Motor neuron (in vitro differentiated cells): ENCODE results near the gene KCND3. TPM values are rescaled to one million over a fixed set of nuclear protein-coding genes. Genes with fewer than 3 reads are reported as not detected.

ENCODE experiments used
- ATAC-seq, 8 experiments: fragments of 200-7000 bp; cut with Tn5 transposase; replicated peaks in 6 of 8; 2 replicates each; pipeline ENCODE4 v1.8.0; 2021; ENCODE audit warnings: mild to moderate bottlenecking in 8 of 8, moderate library complexity in 8 of 8
- H3K27ac ChIP-seq, 2 donors: fragments of 250-450 bp; sonication (Bioruptor Pico); 2 replicates each; pipeline ENCODE4 v1.9.0; 2021; ENCODE audit warnings: antibody characterized with exemption in 2 of 2, mild to moderate bottlenecking in 2 of 2, moderate library complexity in 1 of 2
- H3K4me1 ChIP-seq, 2 donors: fragments of 250-450 bp; sonication (Bioruptor Pico); replicated peaks in 1 of 2; 2 replicates each; pipeline ENCODE4 v1.6.1; 2021; ENCODE audit warnings: antibody characterized with exemption in 2 of 2, mild to moderate bottlenecking in 2 of 2, moderate library complexity in 1 of 2
- H3K4me3 ChIP-seq, 5 donors: fragments of 250-450 bp; sonication (Bioruptor Pico); 2 replicates each; pipeline ENCODE4 v1.9.0; 2021; ENCODE audit warnings: antibody characterized with exemption in 5 of 5, mild to moderate bottlenecking in 5 of 5, moderate library complexity in 4 of 5
- WGBS, 10 experiments: fragments of 450-650 bp; shearing (Covaris generic); methylation state at CpG; one replicate each; pipeline ENCODE4 v1.0.0; 2022; 5-methylcytosine and 5-hydroxymethylcytosine counted together
- in situ Hi-C, 9 experiments: fragments of 400-800 bp; cut with MboI; loops; one replicate each; pipeline ENCODE4 v1.15.0; 2021; ENCODE audit warnings: low sequenced_read_pairs in 9 of 9, low pct_unique_long_range_greater_than_20kb in 2 of 9; ENCODE audit not compliant: unreplicated experiment in 9 of 9
- total RNA-seq, 8 experiments: library from RNA; unstranded; fragments of 300-600 nt; gene quantifications; 2 replicates each; pipeline versions ENCODE4 v1.2.3 to v1.2.4, GENCODE V29; 2022

Gene KCND3
- total RNA-seq, 8 experiments from 2014 or later, result 1.3 to 31.5 (median 2.6) TPM

DNA sequence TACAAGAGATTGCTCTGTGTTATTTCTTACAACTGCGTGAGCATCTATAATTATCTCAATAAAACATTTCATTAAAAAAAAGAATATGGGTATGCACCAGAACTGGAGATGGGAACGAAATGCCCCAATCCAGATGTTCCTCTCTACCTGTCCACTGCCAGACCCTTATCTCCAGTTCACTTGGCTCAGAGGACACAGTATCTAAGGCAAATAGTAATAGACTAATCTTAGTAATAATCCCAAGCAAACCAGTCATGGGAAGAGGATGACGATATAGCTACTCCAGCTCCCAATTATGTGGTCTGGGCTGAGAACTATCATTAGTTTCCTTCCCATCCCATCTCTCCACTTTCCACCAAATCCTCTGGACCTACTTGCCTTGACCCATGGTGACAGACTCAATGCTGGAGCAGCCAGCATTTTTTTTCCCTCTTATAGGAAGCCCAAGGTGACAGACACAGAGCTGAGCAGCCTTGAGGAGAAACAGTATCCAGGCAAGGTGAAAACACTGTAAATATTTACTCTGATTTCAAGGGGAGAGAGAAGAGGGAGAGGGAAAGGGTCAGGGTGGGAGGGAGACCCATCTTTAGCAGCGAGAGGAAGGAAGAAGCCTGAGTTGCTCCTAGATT, 205.1 kb downstream of the KCND3 start:
- in situ Hi-C loops, result loop anchor here in 3 of 9 experiments (25.0 kb wide), 4 partner anchors 203 to 578 kb away; partner anchors contain the start of genes DENND2D (in 1 of the 3) and KCND3 (in 1 of the 3)
- ATAC-seq, result peak in 1 of 8 experiments; percentile 18
- Histone ChIP-seq H3K4me3 (no peak overlapping the region), H3K4me1 (peaks cover 0 to 6% of the 10 kb centered on the region in 2 donors), H3K27ac (no peak overlapping the region)
- 20 to 100% (median 67%) methylated on average over 1 to 4 of the region's 4 CpGs; no CpG with 5 or more reads in 1 of the 10 experiments for WGBS, 10 experiments

DNA sequence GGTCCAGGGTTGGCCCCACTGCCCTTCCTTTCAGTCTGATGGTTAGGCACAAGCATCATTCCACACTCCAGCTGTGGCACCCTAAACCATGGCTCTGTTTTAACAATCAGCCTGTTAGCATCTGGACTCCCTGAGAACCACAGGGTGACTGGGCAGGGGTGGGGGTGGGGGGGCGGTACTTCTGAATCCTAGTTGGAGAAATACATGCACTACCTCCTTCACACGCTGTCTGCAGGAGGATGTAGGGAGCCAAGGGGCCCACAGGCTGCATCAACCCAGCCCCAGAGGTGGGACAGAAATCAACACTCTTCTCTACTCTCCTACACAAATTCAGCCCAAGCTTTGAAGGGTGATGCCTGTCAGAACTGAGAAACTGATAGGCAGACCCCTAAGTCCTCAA, 209.9 kb downstream of the KCND3 start:
- ATAC-seq, result no peak
- in situ Hi-C loops, result loop anchor here in 3 of 9 experiments (25.0 kb wide), 4 partner anchors 208 to 583 kb away; partner anchors contain the start of genes DENND2D (in 1 of the 3) and KCND3 (in 1 of the 3)
- Histone ChIP-seq H3K4me1 (no peaks in the 10 kb centered on the region), H3K27ac (no peak overlapping the region), H3K4me3 (no peak overlapping the region)
- 60 to 80% methylated on average over 1 of the region's 2 CpGs; no CpG with 5 or more reads in 8 of the 10 experiments for WGBS, 10 experiments

DNA sequence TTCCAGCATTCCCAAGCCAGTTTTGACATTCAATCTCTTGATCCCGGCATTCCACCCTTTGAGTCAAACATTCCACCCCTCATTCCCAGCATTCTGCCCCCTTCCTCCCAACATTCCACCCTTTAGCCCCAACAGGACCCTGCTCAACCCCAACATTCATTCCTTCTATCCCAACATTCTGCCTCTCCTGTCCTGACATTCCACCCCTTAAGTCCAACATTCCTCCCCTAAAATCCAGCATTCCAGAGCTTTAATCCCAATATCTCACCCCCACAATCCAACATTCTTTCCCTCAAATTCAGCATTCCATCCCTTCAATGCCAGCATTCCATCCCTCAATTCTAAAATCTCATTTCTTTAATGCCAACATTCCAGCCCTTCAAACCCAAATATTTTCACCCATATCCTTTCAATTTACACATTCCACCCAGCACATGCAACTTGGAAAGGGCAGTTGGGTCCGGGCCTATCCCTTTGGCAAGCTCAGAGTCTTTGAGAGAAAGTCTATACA, 210.9 kb downstream of the KCND3 start:
- no peaks in the 10 kb centered on the region for H3K4me1 ChIP-seq
- peak in 1 of 8 experiments; percentile 76 for ATAC-seq
- H3K4me3 ChIP-seq, result no peak overlapping the region
- WGBS, 10 experiments, result 0 to 79% (median 44%) methylated on average over 1 to 2 of the region's 2 CpGs; no CpG with 5 or more reads in 1 of the 10 experiments
- no peak overlapping the region for H3K27ac ChIP-seq
- in situ Hi-C loops, result loop anchor here in 3 of 9 experiments (25.0 kb wide), 4 partner anchors 209 to 584 kb away; partner anchors contain the start of genes DENND2D (in 1 of the 3) and KCND3 (in 1 of the 3)

DNA sequence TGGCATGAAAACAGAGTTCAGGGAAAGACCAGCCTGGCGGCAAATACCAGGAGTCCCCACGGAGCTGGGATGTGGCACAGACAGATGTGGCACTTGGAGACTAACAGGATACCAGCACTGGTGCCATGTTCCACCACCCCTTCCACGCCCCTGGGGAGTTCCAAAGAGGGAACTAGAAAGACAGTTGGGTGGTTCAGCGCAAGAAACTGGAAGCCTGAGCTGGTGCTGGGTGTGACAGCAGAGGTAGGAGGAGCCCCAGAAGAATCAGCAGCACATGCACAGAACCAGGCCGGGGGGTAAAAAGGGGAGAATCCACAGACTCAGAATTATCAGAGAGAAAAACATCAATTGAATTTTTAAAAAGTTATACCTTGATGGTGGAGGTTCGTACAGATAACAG, 211.4 kb downstream of the KCND3 start:
- Histone ChIP-seq H3K27ac (no peak overlapping the region), H3K4me1 (no peaks in the 10 kb centered on the region), H3K4me3 (no peak overlapping the region)
- in situ Hi-C loops, result loop anchor here in 3 of 9 experiments (25.0 kb wide), 4 partner anchors 209 to 584 kb away; partner anchors contain the start of genes DENND2D (in 1 of the 3) and KCND3 (in 1 of the 3)
- ATAC-seq, result peak in 3 of 8 experiments; percentile 41 to 73 (median 50)
- WGBS, 10 experiments, result 0 to 90% (median 70%) methylated on average over 1 to 6 of the region's 6 CpGs

DNA sequence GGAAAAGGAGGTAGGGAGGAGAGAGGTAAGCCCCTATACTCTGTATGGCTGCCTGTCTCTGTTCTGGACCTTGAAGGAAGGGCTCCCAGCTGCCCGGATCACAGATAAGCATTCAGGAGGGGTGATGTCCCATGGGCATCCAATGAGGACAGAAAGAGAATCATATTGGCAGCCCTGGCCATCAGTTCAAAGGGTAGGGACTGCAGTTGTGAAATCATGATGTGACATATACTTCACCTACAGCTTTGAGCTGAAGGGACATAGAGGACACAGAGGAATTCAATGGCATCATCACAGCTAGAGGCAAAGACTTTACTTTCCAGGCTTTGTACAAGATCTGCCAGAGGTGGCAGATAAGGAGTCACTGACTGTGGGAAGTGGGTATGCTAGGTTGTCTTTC, 212.2 kb downstream of the KCND3 start:
- no peak for ATAC-seq
- in situ Hi-C loops, result loop anchor here in 3 of 9 experiments (25.0 kb wide), 4 partner anchors 210 to 585 kb away; partner anchors contain the start of genes DENND2D (in 1 of the 3) and KCND3 (in 1 of the 3)
- Histone ChIP-seq H3K4me1 (no peaks in the 10 kb centered on the region), H3K4me3 (no peak overlapping the region), H3K27ac (no peak overlapping the region)
- WGBS, 10 experiments, result 57 to 100% (median 92%) methylated on average over 1 of the region's 1 CpG; no CpG with 5 or more reads in 6 of the 10 experiments

DNA sequence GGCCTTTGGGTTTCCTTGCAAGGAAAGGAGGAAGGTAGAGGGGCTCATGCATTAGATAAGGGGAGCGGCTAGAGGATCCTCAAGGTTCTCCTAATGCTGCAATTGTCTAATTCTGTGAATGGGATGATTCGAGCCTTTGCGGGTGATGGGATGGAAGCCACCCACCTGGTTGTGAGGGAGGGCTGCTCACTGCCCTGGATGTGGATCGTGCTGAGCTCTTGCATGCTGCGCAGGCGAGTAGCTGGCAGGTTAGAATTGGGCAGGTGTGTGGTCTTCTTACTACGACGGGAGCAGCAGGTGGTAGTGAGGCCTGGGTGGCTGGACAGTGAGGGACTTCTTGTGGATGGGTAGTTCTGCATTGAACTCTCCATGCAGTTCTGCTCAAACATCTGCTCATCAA, 212.6 kb downstream of the KCND3 start:
- Histone ChIP-seq H3K4me1 (no peaks in the 10 kb centered on the region), H3K4me3 (no peak overlapping the region), H3K27ac (no peak overlapping the region)
- WGBS, 10 experiments, result 79 to 90% (median 86%) methylated on average over 4 to 7 of the region's 8 CpGs; no CpG with 5 or more reads in 4 of the 10 experiments
- in situ Hi-C loops, result loop anchor here in 3 of 9 experiments (25.0 kb wide), 4 partner anchors 210 to 585 kb away; partner anchors contain the start of genes DENND2D (in 1 of the 3) and KCND3 (in 1 of the 3)
- no peak for ATAC-seq

DNA sequence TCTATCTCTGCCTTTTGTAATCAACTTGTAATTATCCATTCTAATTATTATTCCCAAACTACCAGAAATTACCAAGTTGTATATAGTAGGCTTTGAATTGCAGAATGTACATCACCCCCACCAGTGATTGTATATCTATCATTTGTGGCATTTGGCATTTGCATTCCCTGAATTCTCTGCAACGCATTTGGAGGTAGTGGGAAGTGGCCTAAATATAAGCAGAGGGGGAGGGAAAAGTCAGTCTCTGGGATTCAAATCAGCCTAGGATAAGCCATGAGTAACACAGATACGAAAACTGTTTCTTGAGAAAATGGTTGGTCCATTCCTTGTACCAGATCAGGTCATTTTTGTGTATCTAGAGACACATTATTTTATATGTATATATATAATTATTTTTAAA, 213.1 kb downstream of the KCND3 start:
- in situ Hi-C loops, result loop anchor here in 3 of 9 experiments (25.0 kb wide), 4 partner anchors 211 to 586 kb away; partner anchors contain the start of genes DENND2D (in 1 of the 3) and KCND3 (in 1 of the 3)
- WGBS, 10 experiments, result 14 to 71% (median 63%) methylated on average over 1 to 2 of the region's 2 CpGs; no CpG with 5 or more reads in 3 of the 10 experiments
- Histone ChIP-seq H3K4me1 (no peaks in the 10 kb centered on the region), H3K4me3 (no peak overlapping the region), H3K27ac (no peak overlapping the region)
- no peak for ATAC-seq

DNA sequence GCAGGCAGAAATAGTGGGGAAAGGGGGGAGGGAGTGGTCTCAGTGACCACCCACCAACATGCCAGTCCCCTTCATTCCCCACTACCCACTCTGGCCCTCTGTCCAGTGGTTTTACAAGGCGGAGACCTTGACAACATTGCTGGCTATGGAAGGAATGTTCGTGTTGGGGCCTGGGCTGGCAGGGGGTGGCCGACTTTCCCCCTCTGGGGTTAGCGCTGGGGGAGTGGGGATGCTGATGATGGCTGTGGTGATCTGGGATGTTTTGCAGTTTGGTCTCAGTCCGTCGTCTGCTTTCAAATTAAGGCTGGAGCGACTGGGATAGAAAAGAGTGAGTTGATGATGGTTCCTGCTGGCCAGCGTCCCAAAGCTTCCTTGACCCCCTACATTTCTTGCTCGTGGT, 213.5 kb downstream of the KCND3 start:
- 31 to 80% (median 53%) methylated on average over 1 to 7 of the region's 9 CpGs; no CpG with 5 or more reads in 4 of the 10 experiments for WGBS, 10 experiments
- in situ Hi-C loops, result loop anchor here in 3 of 9 experiments (25.0 kb wide), 4 partner anchors 211 to 586 kb away; partner anchors contain the start of genes DENND2D (in 1 of the 3) and KCND3 (in 1 of the 3)
- Histone ChIP-seq H3K4me3 (no peak overlapping the region), H3K27ac (no peak overlapping the region), H3K4me1 (no peaks in the 10 kb centered on the region)
- peak in 1 of 8 experiments; percentile 15 for ATAC-seq

DNA sequence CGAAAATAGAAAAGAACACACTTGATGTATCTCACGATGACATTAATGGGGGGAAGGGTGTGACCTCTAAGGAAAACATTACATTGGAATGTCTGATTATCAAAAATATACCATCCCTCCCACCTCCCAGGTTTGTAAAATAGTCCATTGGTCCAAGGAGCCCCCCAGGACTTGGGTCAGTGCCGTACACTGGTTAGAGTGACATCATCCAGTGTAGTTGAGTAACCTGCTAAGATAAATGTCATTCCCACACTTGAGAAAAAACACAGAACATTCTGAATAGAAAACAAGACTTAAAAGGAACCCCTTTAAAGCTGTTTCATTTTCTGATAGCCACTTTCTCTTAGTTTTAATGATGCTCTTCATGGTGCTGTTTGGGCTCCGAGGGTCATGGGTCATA, 218.6 kb downstream of the KCND3 start:
- H3K27ac ChIP-seq, result no peak overlapping the region
- in situ Hi-C loops, result loop anchor here in 5 of 9 experiments (25.0 kb wide), 3 partner anchors 259 to 559 kb away; partner anchors contain the start of genes ADORA3 (in 3 of the 5), TMIGD3 (in 3 of the 5) and DENND2D (in 2 of the 5)
- no peak overlapping the region for H3K4me3 ChIP-seq
- ATAC-seq, result no peak
- 80 to 96% (median 91%) methylated on average over 3 to 4 of the region's 4 CpGs; no CpG with 5 or more reads in 1 of the 10 experiments for WGBS, 10 experiments
- H3K4me1 ChIP-seq, result no peaks in the 10 kb centered on the region

DNA sequence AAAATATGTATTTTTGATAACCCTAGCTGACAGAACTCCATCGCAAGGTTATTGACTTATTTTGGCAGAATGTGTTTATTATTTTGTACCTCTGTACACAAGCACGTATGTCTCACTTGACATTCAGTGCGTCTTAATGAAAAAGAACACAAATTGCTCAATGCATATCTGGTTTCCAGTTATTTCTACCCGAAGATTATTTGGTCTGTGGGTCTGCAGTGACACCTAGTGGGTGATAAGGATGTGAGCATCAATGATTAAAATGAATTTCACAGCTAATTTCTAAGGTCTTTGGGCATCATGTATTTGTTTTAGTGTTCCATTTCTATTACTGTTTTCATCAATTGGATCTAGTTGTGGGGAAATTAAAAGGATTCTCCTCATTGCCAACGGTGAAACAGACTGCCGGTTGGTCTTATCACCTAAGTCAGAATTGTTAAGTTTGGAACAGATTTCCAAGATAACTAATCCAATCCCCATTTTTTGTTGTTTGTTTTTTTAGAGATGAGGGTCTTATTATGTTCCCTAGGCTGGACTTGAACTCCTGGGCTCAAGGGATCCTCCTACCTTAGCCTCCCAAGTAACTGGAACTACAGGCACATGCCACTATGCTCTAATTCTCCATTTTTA, 219.8 kb downstream of the KCND3 start:
- peak; percentile 27 to 65 (median 41) for ATAC-seq
- no peaks in the 10 kb centered on the region for H3K4me1 ChIP-seq
- in situ Hi-C loops, result loop anchor here in 5 of 9 experiments (25.0 kb wide), 3 partner anchors 257 to 557 kb away; partner anchors contain the start of genes ADORA3 (in 3 of the 5), TMIGD3 (in 3 of the 5) and DENND2D (in 2 of the 5)
- no peak overlapping the region for H3K4me3 ChIP-seq
- H3K27ac ChIP-seq, result no peak overlapping the region
- WGBS, 10 experiments, result 33 to 86% (median 52%) methylated on average over 2 to 6 of the region's 6 CpGs

DNA sequence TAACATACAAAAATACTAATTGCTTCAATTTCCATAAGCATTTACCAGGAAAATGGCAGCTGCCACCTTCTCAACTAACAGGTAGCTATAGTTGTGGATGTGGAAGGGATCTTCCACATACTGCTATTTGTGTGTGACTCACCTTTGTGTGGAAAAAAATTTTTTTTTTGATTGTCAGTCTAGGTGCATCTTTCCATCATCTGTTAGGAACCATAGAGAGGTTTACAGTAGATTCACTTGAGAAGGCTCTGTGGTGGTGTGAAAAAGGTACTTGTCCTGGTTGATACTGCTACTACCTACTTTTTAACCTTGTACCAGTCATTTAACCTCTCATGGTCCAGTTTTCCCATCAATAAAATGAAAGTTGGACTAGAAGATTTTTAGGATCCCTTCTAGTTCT, 220.8 kb downstream of the KCND3 start:
- H3K4me3 ChIP-seq, result no peak overlapping the region
- no peaks in the 10 kb centered on the region for H3K4me1 ChIP-seq
- in situ Hi-C loops, result loop anchor here in 5 of 9 experiments (25.0 kb wide), 3 partner anchors 256 to 556 kb away; partner anchors contain the start of genes ADORA3 (in 3 of the 5), TMIGD3 (in 3 of the 5) and DENND2D (in 2 of the 5)
- H3K27ac ChIP-seq, result no peak overlapping the region
- no peak for ATAC-seq

DNA sequence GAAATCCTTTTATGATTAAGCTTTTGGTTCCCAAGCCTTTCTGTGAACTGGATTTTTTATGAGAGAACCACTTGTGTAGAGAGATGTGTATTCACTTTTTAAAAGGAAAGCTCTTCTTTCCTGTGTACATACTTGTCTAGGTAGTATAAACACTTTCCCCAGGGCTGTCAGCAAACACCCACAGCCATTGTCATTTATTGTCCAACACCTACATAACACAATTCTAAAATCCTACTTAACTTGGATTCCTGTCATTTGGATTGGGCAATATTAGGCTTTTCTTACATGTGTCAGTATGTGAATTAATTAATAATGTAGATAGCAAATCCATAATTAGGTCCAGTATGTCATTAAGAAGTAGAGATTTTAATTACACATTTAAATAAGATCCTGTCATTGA, 221.4 kb downstream of the KCND3 start:
- Histone ChIP-seq H3K4me3 (no peak overlapping the region), H3K4me1 (no peaks in the 10 kb centered on the region), H3K27ac (no peak overlapping the region)
- in situ Hi-C loops, result loop anchor here in 5 of 9 experiments (25.0 kb wide), 3 partner anchors 256 to 556 kb away; partner anchors contain the start of genes ADORA3 (in 3 of the 5), TMIGD3 (in 3 of the 5) and DENND2D (in 2 of the 5)
- no peak for ATAC-seq
